ENCODE data around the gene INHBB. TPM values are rescaled to one million over a fixed set of nuclear protein-coding genes. Genes with fewer than 3 reads are reported as not detected.
A peak's percentile ranks its signal among the peaks of the same experiment; 100 is the strongest.

The INHBB gene
- total RNA-seq, 1 donor from 2014 or later, result not detected

DNA sequence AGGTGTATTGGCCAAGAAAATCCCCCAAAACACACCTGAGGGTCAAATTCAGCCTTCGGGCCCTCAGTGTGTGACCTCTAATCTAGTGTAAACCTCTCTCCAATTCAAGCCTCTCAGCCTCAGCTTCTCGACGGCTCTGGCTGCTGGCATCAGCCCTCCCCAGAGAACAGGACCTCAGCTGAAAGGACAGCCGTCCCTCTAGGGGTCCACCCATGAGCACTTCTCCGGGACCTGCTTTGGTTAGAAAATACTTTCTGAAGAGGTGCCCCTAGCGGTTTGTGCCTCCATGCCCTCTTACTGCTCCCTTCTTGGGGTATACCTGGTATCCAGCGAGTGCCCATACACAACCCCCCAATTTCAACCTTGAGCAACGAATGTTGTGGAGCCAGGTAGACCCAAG, 48.8 kb downstream of the INHBB start:
- DNase-seq (ENCODE audit: low spot score, unreplicated experiment), result no peak
- Mint-ChIP-seq H3K36me3 (ENCODE audit: insufficient read depth) (no peaks in the 10 kb centered on the region), H3K4me3 (ENCODE audit: low read depth) (no peak overlapping the region), H3K27me3 (peaks cover 24% of the 10 kb centered on the region), H3K4me1 (ENCODE audit: low read depth) (peaks cover 5% of the 10 kb centered on the region), H3K9me3 (ENCODE audit: low read depth) (no peaks in the 10 kb centered on the region), H3K27ac (no peak overlapping the region)
- TF ChIP-seq, protein P1, sequence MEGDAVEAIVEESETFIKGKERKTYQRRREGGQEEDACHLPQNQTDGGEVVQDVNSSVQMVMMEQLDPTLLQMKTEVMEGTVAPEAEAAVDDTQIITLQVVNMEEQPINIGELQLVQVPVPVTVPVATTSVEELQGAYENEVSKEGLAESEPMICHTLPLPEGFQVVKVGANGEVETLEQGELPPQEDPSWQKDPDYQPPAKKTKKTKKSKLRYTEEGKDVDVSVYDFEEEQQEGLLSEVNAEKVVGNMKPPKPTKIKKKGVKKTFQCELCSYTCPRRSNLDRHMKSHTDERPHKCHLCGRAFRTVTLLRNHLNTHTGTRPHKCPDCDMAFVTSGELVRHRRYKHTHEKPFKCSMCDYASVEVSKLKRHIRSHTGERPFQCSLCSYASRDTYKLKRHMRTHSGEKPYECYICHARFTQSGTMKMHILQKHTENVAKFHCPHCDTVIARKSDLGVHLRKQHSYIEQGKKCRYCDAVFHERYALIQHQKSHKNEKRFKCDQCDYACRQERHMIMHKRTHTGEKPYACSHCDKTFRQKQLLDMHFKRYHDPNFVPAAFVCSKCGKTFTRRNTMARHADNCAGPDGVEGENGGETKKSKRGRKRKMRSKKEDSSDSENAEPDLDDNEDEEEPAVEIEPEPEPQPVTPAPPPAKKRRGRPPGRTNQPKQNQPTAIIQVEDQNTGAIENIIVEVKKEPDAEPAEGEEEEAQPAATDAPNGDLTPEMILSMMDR (IDR thresholded peaks at IDR 0.05; ENCODE audit: unreplicated experiment), result no peak

DNA sequence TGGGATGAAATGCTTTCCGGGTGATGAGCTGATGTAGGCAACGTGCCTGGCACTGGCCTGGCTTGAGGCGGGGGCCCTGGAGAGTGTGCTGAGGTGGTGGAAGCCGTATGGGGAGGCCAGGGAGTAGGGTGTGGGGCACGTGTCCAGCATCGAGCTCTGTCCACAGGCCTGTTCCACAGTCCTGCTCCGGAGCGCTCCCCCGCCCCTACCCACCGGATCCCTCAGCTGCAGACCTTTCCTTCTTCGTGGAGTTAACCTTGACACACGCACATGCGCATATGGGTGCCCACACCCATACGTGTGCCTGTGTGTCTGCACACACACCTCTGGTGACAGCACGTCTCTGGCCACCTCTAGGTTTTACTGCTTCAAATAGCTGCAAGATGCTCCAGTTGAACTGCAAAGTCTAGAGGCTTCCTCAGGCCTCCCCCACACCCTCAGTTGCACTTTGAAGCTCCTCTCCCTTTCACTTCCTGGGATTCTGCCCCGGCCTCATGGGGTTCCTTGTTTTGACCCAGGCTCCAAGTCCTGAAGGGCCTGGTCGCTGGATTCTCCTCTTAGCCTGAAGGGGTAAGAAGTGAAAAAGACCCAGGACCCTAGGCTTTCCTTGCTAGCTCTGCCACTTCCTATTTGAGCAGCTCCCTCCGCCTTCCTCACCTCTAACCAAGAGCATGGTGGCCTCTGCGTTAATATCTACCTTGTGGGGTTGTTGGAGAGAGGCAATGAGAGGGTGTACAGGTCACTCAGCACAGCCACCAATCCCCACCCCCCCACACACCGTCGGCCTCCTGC, 49.5 kb downstream of the INHBB start:
- no peak overlapping the region for H3K4me3 Mint-ChIP-seq (ENCODE audit: low read depth)
- TF ChIP-seq, protein P1 (IDR thresholded peaks at IDR 0.05; ENCODE audit: unreplicated experiment), result no peak
- DNase-seq (ENCODE audit: low spot score, unreplicated experiment), result no peak
- peaks cover 5% of the 10 kb centered on the region for H3K4me1 Mint-ChIP-seq (ENCODE audit: low read depth)
- H3K27me3 Mint-ChIP-seq, result peaks cover 25% of the 10 kb centered on the region
- no peaks in the 10 kb centered on the region for H3K9me3 Mint-ChIP-seq (ENCODE audit: low read depth)
- no peaks in the 10 kb centered on the region for H3K36me3 Mint-ChIP-seq (ENCODE audit: insufficient read depth)
- H3K27ac Mint-ChIP-seq, result no peak overlapping the region

DNA sequence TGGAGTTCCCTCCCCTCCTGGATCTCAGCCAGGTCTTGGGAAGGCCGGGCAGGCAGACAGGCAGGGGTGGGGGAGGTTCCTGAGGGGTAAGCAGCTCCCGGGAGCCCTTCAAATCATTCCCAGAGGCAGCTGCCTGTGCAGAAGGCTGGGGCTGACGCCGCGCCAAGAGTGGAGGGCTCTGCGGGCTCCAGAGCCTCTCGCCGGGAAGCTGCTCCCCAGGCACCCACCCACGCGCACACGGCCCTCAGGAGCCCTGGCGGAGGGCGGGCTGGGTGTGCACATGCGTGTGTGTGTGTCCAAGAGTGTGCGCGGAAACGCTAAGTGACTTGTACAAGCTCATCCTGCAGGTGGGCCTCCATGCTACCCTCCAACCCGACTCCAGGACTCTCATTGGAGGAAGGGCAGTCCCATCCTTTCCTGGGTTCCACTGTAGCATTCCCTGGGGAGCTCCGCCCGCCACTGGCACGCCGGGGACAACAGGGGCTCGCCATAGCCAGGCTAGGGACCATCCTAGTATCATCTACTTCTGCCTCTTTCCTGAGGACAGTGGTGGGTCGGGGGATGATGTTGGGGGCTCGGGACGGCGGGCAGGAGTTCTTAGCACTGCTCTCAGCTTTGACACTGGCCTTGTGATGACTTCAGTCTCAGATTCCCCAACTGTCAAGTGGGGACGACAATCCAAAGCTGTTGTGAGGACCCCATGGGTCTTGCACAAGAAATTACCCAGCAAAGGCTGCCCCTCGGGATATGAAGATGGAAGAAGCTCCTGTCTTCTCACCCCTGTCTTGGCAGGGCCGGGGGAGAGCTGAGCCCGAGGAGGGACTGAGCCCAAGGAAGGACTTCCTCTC, 50.3 kb downstream of the INHBB start:
- DNase-seq (ENCODE audit: low spot score, unreplicated experiment), result no peak
- peaks cover 28% of the 10 kb centered on the region for H3K27me3 Mint-ChIP-seq
- H3K9me3 Mint-ChIP-seq (ENCODE audit: low read depth), result no peaks in the 10 kb centered on the region
- peaks cover 5% of the 10 kb centered on the region for H3K4me1 Mint-ChIP-seq (ENCODE audit: low read depth)
- H3K4me3 Mint-ChIP-seq (ENCODE audit: low read depth), result no peak overlapping the region
- TF ChIP-seq, protein P1 (IDR thresholded peaks at IDR 0.05; ENCODE audit: unreplicated experiment), result no peak
- H3K36me3 Mint-ChIP-seq (ENCODE audit: insufficient read depth), result no peaks in the 10 kb centered on the region
- H3K27ac Mint-ChIP-seq, result no peak overlapping the region

DNA sequence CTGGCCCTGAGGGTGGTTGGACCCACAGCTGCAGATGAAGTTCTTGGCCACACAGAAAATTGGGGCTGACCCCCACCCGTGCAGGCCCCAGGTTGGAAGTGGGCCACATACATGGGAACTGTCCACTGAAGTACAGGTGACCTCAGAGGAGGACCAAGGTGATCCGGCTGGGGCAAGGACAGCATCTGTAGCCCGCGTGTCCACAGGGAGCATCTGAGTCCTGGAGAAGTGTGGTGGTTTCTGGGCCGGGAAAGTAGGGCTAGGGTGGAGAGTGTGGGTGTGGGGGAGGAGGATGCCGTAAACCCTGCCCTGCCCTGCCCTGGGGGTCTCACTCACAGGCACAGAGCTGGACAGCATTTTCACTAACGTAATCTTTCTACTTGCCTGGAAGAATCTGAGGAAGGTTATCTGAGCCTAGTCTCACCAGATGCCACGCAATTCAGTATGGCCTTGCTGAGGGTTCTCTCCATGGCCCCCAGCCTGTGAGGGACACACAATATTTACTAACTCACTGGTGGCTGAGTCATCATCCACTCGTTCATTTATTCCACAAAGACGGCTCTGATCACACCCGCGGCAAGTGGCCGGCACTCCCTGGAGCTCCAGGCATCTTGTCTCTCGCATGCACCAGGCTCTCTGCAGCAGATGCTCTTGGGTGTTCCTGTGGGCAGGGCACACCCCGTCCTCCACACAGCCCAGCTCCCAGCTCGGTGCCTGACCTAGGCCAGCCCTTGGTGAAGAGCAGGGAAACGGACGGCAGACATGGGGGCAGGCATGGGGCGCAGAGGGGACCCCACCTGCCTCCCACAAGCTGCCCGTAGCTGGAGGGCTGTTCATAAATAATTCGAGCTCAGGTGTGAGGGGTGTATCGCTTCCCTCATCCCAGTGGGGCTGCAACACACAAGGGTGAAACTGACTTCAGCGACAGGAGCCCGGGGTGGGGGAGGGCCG, 51.2 kb downstream of the INHBB start:
- no peaks in the 10 kb centered on the region for H3K9me3 Mint-ChIP-seq (ENCODE audit: low read depth)
- H3K27ac Mint-ChIP-seq, result peak overlapping the region; percentile 50
- H3K36me3 Mint-ChIP-seq (ENCODE audit: insufficient read depth), result no peaks in the 10 kb centered on the region
- no peak for DNase-seq (ENCODE audit: low spot score, unreplicated experiment)
- H3K4me3 Mint-ChIP-seq (ENCODE audit: low read depth), result no peak overlapping the region
- TF ChIP-seq, protein P1 (IDR thresholded peaks at IDR 0.05; ENCODE audit: unreplicated experiment), result no peak
- peaks cover 28% of the 10 kb centered on the region for H3K27me3 Mint-ChIP-seq
- H3K4me1 Mint-ChIP-seq (ENCODE audit: low read depth), result peaks cover 5% of the 10 kb centered on the region
